Measurements from ENCODE around the gene BUB1B.
"Not testable (repeated sequence)": the region's sequence is repeated elsewhere in the genome, so short reads cannot be mapped to it uniquely, and the experiment has no call there.

- not testable (repeated sequence) for TF ChIP-seq CTCF (IDR thresholded peaks at IDR 0.05; ENCODE audit: insufficient read depth, low read length); GABPA (IDR thresholded peaks at IDR 0.05; ENCODE audit: low read depth); REST (IDR thresholded peaks at IDR 0.05; ENCODE audit: insufficient replicate concordance, low read depth); POLR2AphosphoS5 (IDR thresholded peaks at IDR 0.05; ENCODE audit: low read depth)
Measured at GRCh38 chr15:40115106-40115505, 45.8 kb upstream of the BUB1B start.
